Measurements from ENCODE around the gene E2F4. TPM values are rescaled to one million over a fixed set of nuclear protein-coding genes. Genes with fewer than 3 reads are reported as not detected.

Gene E2F4
- total RNA-seq, 1 donor from 2014 or later = 51.2 TPM

GRCh38 chr16:67195676-67196075 is 3.7 kb downstream of the E2F4 start:
- Histone ChIP-seq H2AFZ (ENCODE audit: low read depth, low read length) (no peak overlapping the region), H3K4me3 (ENCODE audit: insufficient read depth, low read depth, low read length) (no peak overlapping the region), H4K20me1 (ENCODE audit: insufficient read depth, low read length) (peaks cover 66% of the 10 kb centered on the region), H3K27ac (ENCODE audit: low read depth, low read length) (no peak overlapping the region), H3K9me3 (ENCODE audit: insufficient read depth, low read depth, low read length) (no peaks in the 10 kb centered on the region), H3K27me3 (ENCODE audit: insufficient read depth, low read length) (no peaks in the 10 kb centered on the region), H3K9ac (ENCODE audit: low read length) (no peak overlapping the region), H3K4me1 (ENCODE audit: insufficient read depth, low read length) (peaks cover 15% of the 10 kb centered on the region), H3K36me3 (ENCODE audit: insufficient read depth, low read length) (peaks cover 35% of the 10 kb centered on the region), H3K79me2 (ENCODE audit: insufficient read depth, low read length) (peaks cover 40% of the 10 kb centered on the region), H3K4me2 (ENCODE audit: low read length) (no peak overlapping the region)
- H3K4me3 Mint-ChIP-seq (ENCODE audit: unreplicated experiment) = peak overlapping the region; percentile 5
- FAIRE-seq (no peak), DNase-seq (ENCODE audit: low read depth) (no peak)
- H3K27ac Mint-ChIP-seq (ENCODE audit: unreplicated experiment) = no peak overlapping the region
- peaks cover 16% of the 10 kb centered on the region for H3K4me1 Mint-ChIP-seq (ENCODE audit: low read depth, unreplicated experiment)
- no peaks in the 10 kb centered on the region for H3K27me3 Mint-ChIP-seq (ENCODE audit: low read depth, unreplicated experiment)
- H3K9me3 Mint-ChIP-seq (ENCODE audit: unreplicated experiment) = no peaks in the 10 kb centered on the region
- H3K36me3 Mint-ChIP-seq (ENCODE audit: low read depth, unreplicated experiment) = peaks cover 22% of the 10 kb centered on the region
- TF ChIP-seq EZH2 (IDR thresholded peaks at IDR 0.05; ENCODE audit: insufficient read depth, low read length) = no peak
- no peak for TF ChIP-seq CTCF (IDR thresholded peaks at IDR 0.05; ENCODE audit: insufficient read depth, low read depth, low read length)

DNA sequence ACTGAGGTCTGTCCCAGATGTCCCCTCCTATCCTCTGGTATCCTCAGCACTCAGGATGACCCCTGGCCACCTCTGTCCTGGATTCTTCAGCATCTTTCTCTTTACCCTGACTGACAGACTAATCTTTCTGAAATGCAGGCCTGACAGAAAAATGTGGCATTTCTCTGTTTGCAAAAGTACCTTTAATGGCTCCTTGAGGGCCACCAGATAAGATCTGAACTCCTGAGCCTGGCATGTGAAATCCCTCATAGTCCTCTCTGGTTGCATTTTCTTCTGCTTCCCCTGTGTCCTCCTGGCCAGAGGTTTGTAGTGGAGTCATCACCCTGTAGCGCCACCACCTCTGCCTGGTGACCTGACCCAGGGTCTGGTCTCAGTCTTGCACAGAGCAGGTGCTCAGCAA is 4.9 kb downstream of the E2F4 start:
- no peak overlapping the region for H2AFZ ChIP-seq (ENCODE audit: low read depth, low read length)

More for the DNA sequence above, 4.9 kb downstream of the E2F4 start:
- H3K9me3 ChIP-seq (ENCODE audit: insufficient read depth, low read depth, low read length) = no peaks in the 10 kb centered on the region
- peaks cover 66% of the 10 kb centered on the region for H4K20me1 ChIP-seq (ENCODE audit: insufficient read depth, low read length)
- peaks cover 16% of the 10 kb centered on the region for H3K4me1 Mint-ChIP-seq (ENCODE audit: low read depth, unreplicated experiment)
- FAIRE-seq = no peak
- H3K9me3 Mint-ChIP-seq (ENCODE audit: unreplicated experiment) = no peaks in the 10 kb centered on the region
- H3K79me2 ChIP-seq (ENCODE audit: insufficient read depth, low read length) = peaks cover 40% of the 10 kb centered on the region
- TF ChIP-seq EZH2 (IDR thresholded peaks at IDR 0.05; ENCODE audit: insufficient read depth, low read length) (no peak), CTCF (IDR thresholded peaks at IDR 0.05; ENCODE audit: insufficient read depth, low read depth, low read length) (no peak)
- no peaks in the 10 kb centered on the region for H3K27me3 ChIP-seq (ENCODE audit: insufficient read depth, low read length)
- peaks cover 35% of the 10 kb centered on the region for H3K36me3 ChIP-seq (ENCODE audit: insufficient read depth, low read length)
- H3K4me1 ChIP-seq (ENCODE audit: insufficient read depth, low read length) = peaks cover 15% of the 10 kb centered on the region
- H3K27ac Mint-ChIP-seq (ENCODE audit: unreplicated experiment) = no peak overlapping the region
- H3K27me3 Mint-ChIP-seq (ENCODE audit: low read depth, unreplicated experiment) = no peaks in the 10 kb centered on the region
- no peak overlapping the region for H3K4me2 ChIP-seq (ENCODE audit: low read length)
- H3K4me3 ChIP-seq (ENCODE audit: insufficient read depth, low read depth, low read length) = no peak overlapping the region
- no peak overlapping the region for H3K4me3 Mint-ChIP-seq (ENCODE audit: unreplicated experiment)
- H3K36me3 Mint-ChIP-seq (ENCODE audit: low read depth, unreplicated experiment) = peaks cover 22% of the 10 kb centered on the region
- H3K9ac ChIP-seq (ENCODE audit: low read length) = no peak overlapping the region
- no peak overlapping the region for H3K27ac ChIP-seq (ENCODE audit: low read depth, low read length)
- DNase-seq (ENCODE audit: low read depth) = no peak
